IgD-negative memory B cell (primary cell): ENCODE results near the gene TEN1. TPM values are rescaled to one million over a fixed set of nuclear protein-coding genes. Genes with fewer than 3 reads are reported as not detected.
"Not testable (repeated sequence)": the region's sequence is repeated elsewhere in the genome, so short reads cannot be mapped to it uniquely, and the experiment has no call there.

ENCODE experiments used
- H3K27ac Mint-ChIP-seq, 3 donors: one replicate each; pipeline ENCODE4 v1.8.0; 2020 to 2022; ENCODE audit warnings: mild to moderate bottlenecking in 3 of 3, mixed read lengths in 3 of 3, moderate library complexity in 1 of 3
- H3K27me3 Mint-ChIP-seq: one replicate; pipeline ENCODE4 v1.8.0; 2021; ENCODE audit warnings: mixed read lengths
- H3K36me3 Mint-ChIP-seq: one replicate; pipeline ENCODE4 v1.8.0; 2020; ENCODE audit warnings: mild to moderate bottlenecking, mixed read lengths
- H3K4me1 Mint-ChIP-seq, 3 donors: one replicate each; pipeline ENCODE4 v1.8.0; 2020 to 2022; ENCODE audit warnings: mixed read lengths in 3 of 3, mild to moderate bottlenecking in 1 of 3
- H3K4me3 Mint-ChIP-seq, 4 donors: one replicate each; pipeline ENCODE4 v1.8.0; 2020 to 2022; ENCODE audit warnings: mild to moderate bottlenecking in 4 of 4, mixed read lengths in 4 of 4, moderate library complexity in 3 of 4
- H3K9me3 Mint-ChIP-seq, 3 donors: one replicate each; pipeline ENCODE4 v1.8.0; 2020 to 2021; ENCODE audit warnings: mixed read lengths in 3 of 3, mild to moderate bottlenecking in 1 of 3
- polyA plus RNA-seq: library from polyadenylated mRNA; unstranded; fragments of 300-500 nt; fragmentation: Illumina TruSeq; gene quantifications from one replicate; pipeline ENCODE4 v1.2.3, GENCODE V29; 2021

TEN1 gene
- polyA plus RNA-seq, 1 donor from 2014 or later = 27.0 TPM

- Mint-ChIP-seq H3K36me3 (peaks cover 1% of the 10 kb centered on the region), H3K27me3 (no peaks in the 10 kb centered on the region), H3K27ac (no peak overlapping the region), H3K9me3 (no peaks in the 10 kb centered on the region), H3K4me1 (peaks cover 6 to 11% (median 6%) of the 10 kb centered on the region in 3 donors), H3K4me3 (no peak overlapping the region)
These were observed 13.6 kb upstream of the TEN1 start for GRCh38 chr17:75965468-75965867.

GRCh38 chr17:75969044-75969443, 10.0 kb upstream of the TEN1 start:
- H3K9me3 Mint-ChIP-seq, H3K27ac Mint-ChIP-seq, H3K36me3 Mint-ChIP-seq, H3K4me3 Mint-ChIP-seq, H3K27me3 Mint-ChIP-seq: not testable (repeated sequence)
- H3K4me1 Mint-ChIP-seq = peaks cover 10 to 20% (median 15%) of the 10 kb centered on the region in 3 donors

GRCh38 chr17:75970011-75970523, 9.0 kb upstream of the TEN1 start:
- no peaks in the 10 kb centered on the region for H3K27me3 Mint-ChIP-seq
- peak overlapping the region in 1 of 3 donors; percentile 63 for H3K27ac Mint-ChIP-seq
- H3K9me3 Mint-ChIP-seq = no peaks in the 10 kb centered on the region
- peaks cover 9 to 20% (median 15%) of the 10 kb centered on the region in 3 donors for H3K4me1 Mint-ChIP-seq
- peaks cover 5% of the 10 kb centered on the region for H3K36me3 Mint-ChIP-seq
- H3K4me3 Mint-ChIP-seq = no peak overlapping the region

- H3K4me3 Mint-ChIP-seq = no peak overlapping the region
- H3K9me3 Mint-ChIP-seq = no peaks in the 10 kb centered on the region
- H3K27me3 Mint-ChIP-seq = no peaks in the 10 kb centered on the region
- peaks cover 10 to 20% (median 15%) of the 10 kb centered on the region in 3 donors for H3K4me1 Mint-ChIP-seq
- peak overlapping the region in 1 of 3 donors; percentile 35 for H3K27ac Mint-ChIP-seq
- H3K36me3 Mint-ChIP-seq = peaks cover 5% of the 10 kb centered on the region
These were observed 8.4 kb upstream of the TEN1 start for GRCh38 chr17:75970626-75971025.

GRCh38 chr17:75975187-75975586, 3.9 kb upstream of the TEN1 start:
- Mint-ChIP-seq H3K4me1 (peaks cover 25 to 28% (median 26%) of the 10 kb centered on the region in 3 donors), H3K4me3 (peak overlapping the region in 2 of 4 donors; percentile 51 to 72)
- not testable (repeated sequence) for H3K27me3 Mint-ChIP-seq, H3K36me3 Mint-ChIP-seq, H3K27ac Mint-ChIP-seq, H3K9me3 Mint-ChIP-seq

- peak overlapping the region in 2 of 3 donors; percentile 22 to 46 for H3K27ac Mint-ChIP-seq
- H3K4me3 Mint-ChIP-seq = peak overlapping the region in 2 of 4 donors; percentile 42 to 72
- no peaks in the 10 kb centered on the region for H3K27me3 Mint-ChIP-seq
- peaks cover 9% of the 10 kb centered on the region for H3K36me3 Mint-ChIP-seq
- peaks cover 23 to 28% (median 25%) of the 10 kb centered on the region in 3 donors for H3K4me1 Mint-ChIP-seq
- H3K9me3 Mint-ChIP-seq = no peaks in the 10 kb centered on the region
These were observed 3.3 kb upstream of the TEN1 start for GRCh38 chr17:75975757-75976174.

- H3K36me3 Mint-ChIP-seq = peaks cover 9% of the 10 kb centered on the region
- H3K4me3 Mint-ChIP-seq = peak overlapping the region in 3 of 4 donors; percentile 49 to 72 (median 54)
- H3K4me1 Mint-ChIP-seq = peaks cover 22 to 30% (median 27%) of the 10 kb centered on the region in 3 donors
- H3K27ac Mint-ChIP-seq = peak overlapping the region; percentile 18 to 46 (median 22)
- H3K9me3 Mint-ChIP-seq = no peaks in the 10 kb centered on the region
- no peaks in the 10 kb centered on the region for H3K27me3 Mint-ChIP-seq
These were observed 2.7 kb upstream of the TEN1 start for GRCh38 chr17:75976175-75976848.

- Mint-ChIP-seq H3K4me1 (peaks cover 12 to 32% (median 22%) of the 10 kb centered on the region in 3 donors), H3K27me3 (no peaks in the 10 kb centered on the region), H3K36me3 (peaks cover 7% of the 10 kb centered on the region), H3K9me3 (no peaks in the 10 kb centered on the region), H3K4me3 (peak overlapping the region; percentile 97 to 100 (median 99)), H3K27ac (peak overlapping the region; percentile 98 to 100 (median 99))
These were observed 706 bp downstream of the TEN1 start for GRCh38 chr17:75979705-75980187.

GRCh38 chr17:75980188-75981018, 1.4 kb downstream of the TEN1 start:
- H3K27me3 Mint-ChIP-seq = no peaks in the 10 kb centered on the region
- peaks cover 8% of the 10 kb centered on the region for H3K36me3 Mint-ChIP-seq
- H3K4me1 Mint-ChIP-seq = peaks cover 12 to 30% (median 22%) of the 10 kb centered on the region in 3 donors
- H3K27ac Mint-ChIP-seq = peak overlapping the region; percentile 98 to 100 (median 99)
- peak overlapping the region; percentile 97 to 100 (median 99) for H3K4me3 Mint-ChIP-seq
- H3K9me3 Mint-ChIP-seq = no peaks in the 10 kb centered on the region

- Mint-ChIP-seq H3K4me3 (peak overlapping the region; percentile 97 to 100 (median 99)), H3K27me3 (no peaks in the 10 kb centered on the region)
These were observed 2.1 kb downstream of the TEN1 start for GRCh38 chr17:75981019-75981615.

GRCh38 chr17:75983501-75984181, 4.6 kb downstream of the TEN1 start:
- H3K4me3 Mint-ChIP-seq = peak overlapping the region in 1 of 4 donors; percentile 52
- peaks cover 6% of the 10 kb centered on the region for H3K36me3 Mint-ChIP-seq
- H3K4me1 Mint-ChIP-seq = peaks cover 6 to 16% (median 7%) of the 10 kb centered on the region in 3 donors
- no peaks in the 10 kb centered on the region for H3K27me3 Mint-ChIP-seq
- no peaks in the 10 kb centered on the region for H3K9me3 Mint-ChIP-seq
- peak overlapping the region in 1 of 3 donors; percentile 17 for H3K27ac Mint-ChIP-seq

More at GRCh38 chr17:75981019-75981615, 2.1 kb downstream of the TEN1 start:
- H3K27ac Mint-ChIP-seq = peak overlapping the region in 2 of 3 donors; percentile 53 to 98
- peaks cover 8% of the 10 kb centered on the region for H3K36me3 Mint-ChIP-seq
- no peaks in the 10 kb centered on the region for H3K9me3 Mint-ChIP-seq
- peaks cover 11 to 26% (median 18%) of the 10 kb centered on the region in 3 donors for H3K4me1 Mint-ChIP-seq

GRCh38 chr17:75985986-75986385, 6.9 kb downstream of the TEN1 start:
- peaks cover 9% of the 10 kb centered on the region for H3K36me3 Mint-ChIP-seq
- H3K4me3 Mint-ChIP-seq = no peak overlapping the region
- no peak overlapping the region for H3K27ac Mint-ChIP-seq
- H3K27me3 Mint-ChIP-seq = no peaks in the 10 kb centered on the region
- no peaks in the 10 kb centered on the region for H3K9me3 Mint-ChIP-seq
- H3K4me1 Mint-ChIP-seq = peaks cover 0 to 7% (median 0%) of the 10 kb centered on the region in 3 donors

- Mint-ChIP-seq H3K27ac (peak overlapping the region in 1 of 3 donors; percentile 73), H3K9me3 (no peaks in the 10 kb centered on the region), H3K36me3 (peaks cover 9% of the 10 kb centered on the region), H3K4me3 (no peak overlapping the region), H3K4me1 (peaks cover 0 to 9% (median 3%) of the 10 kb centered on the region in 3 donors), H3K27me3 (no peaks in the 10 kb centered on the region)
These were observed 8.0 kb downstream of the TEN1 start for GRCh38 chr17:75987041-75987440.

GRCh38 chr17:75991396-75991795, 12.4 kb downstream of the TEN1 start:
- H3K4me3 Mint-ChIP-seq = no peak overlapping the region
- H3K36me3 Mint-ChIP-seq = peaks cover 8% of the 10 kb centered on the region
- no peaks in the 10 kb centered on the region for H3K9me3 Mint-ChIP-seq
- peak overlapping the region in 1 of 3 donors; percentile 46 for H3K27ac Mint-ChIP-seq
- peaks cover 0 to 8% (median 5%) of the 10 kb centered on the region in 3 donors for H3K4me1 Mint-ChIP-seq
- no peaks in the 10 kb centered on the region for H3K27me3 Mint-ChIP-seq
